ENCODE measurements around the gene SNX9.

- TF ChIP-seq CTCF (IDR thresholded peaks at IDR 0.05): no peak
- TF ChIP-seq POLR2AphosphoS5 (IDR thresholded peaks at IDR 0.05): no peak
- TF ChIP-seq POLR2A (IDR thresholded peaks at IDR 0.05): no peak
Measured at GRCh38 chr6:157984686-157985225, 161.7 kb downstream of the SNX9 start.

Data from transverse colon (tissue), 4 donors.